Neural progenitor cell (in vitro differentiated cells): ENCODE measurements around the gene ZDHHC1. TPM values are rescaled to one million over a fixed set of nuclear protein-coding genes. Genes with fewer than 3 reads are reported as not detected.
A peak's percentile ranks its signal among the peaks of the same experiment; 100 is the strongest.
"Not testable (repeated sequence)": the region's sequence is repeated elsewhere in the genome, so short reads cannot be mapped to it uniquely, and the experiment has no call there.

Source experiments
- DNase-seq: peaks from one replicate; pipeline ENCODE4 v3.0.0-alpha.2; 2016; ENCODE audit warnings: low spot score
- H2AFZ ChIP-seq: fragments of 200-600 bp; sonication (generic); replicated peaks from 2 replicates; pipeline ENCODE4 v1.6.1; 2016; ENCODE audit warnings: antibody characterized with exemption
- H3F3A ChIP-seq: fragments of 200-600 bp; sonication (generic); 2 replicates; pipeline ENCODE4 v1.6.1; 2016; ENCODE audit warnings: antibody characterized with exemption, low read depth
- H3K27ac ChIP-seq: fragments of 200-600 bp; sonication (generic); 2 replicates; pipeline ENCODE4 v1.5.1; 2016; ENCODE audit warnings: mild to moderate bottlenecking
- H3K27me3 ChIP-seq: fragments of 200-600 bp; sonication (generic); 2 replicates; pipeline ENCODE4 v1.6.1; 2016; ENCODE audit warnings: mild to moderate bottlenecking, moderate library complexity
- H3K36me3 ChIP-seq: fragments of 200-600 bp; sonication (generic); 2 replicates; pipeline ENCODE4 v1.5.1; 2016
- H3K4me1 ChIP-seq: fragments of 200-600 bp; sonication (generic); 2 replicates; pipeline ENCODE4 v1.6.1; 2016; ENCODE audit warnings: mixed run types
- H3K4me2 ChIP-seq: fragments of 200-600 bp; sonication (generic); 2 replicates; pipeline ENCODE4 v1.6.1; 2016
- H3K4me3 ChIP-seq: fragments of 200-600 bp; sonication (generic); 2 replicates; pipeline ENCODE4 v1.5.1; 2016
- H3K79me2 ChIP-seq: fragments of 200-600 bp; sonication (generic); 2 replicates; pipeline ENCODE4 v1.6.1; 2016; ENCODE audit warnings: low read depth
- H3K9ac ChIP-seq: fragments of 200-600 bp; sonication (generic); 2 replicates; pipeline ENCODE4 v1.6.1; 2016
- H3K9me3 ChIP-seq: fragments of 200-600 bp; sonication (generic); 2 replicates; pipeline ENCODE4 v1.5.1; 2016; ENCODE audit warnings: low read depth
- H4K20me1 ChIP-seq: fragments of 200-600 bp; sonication (generic); 2 replicates; pipeline ENCODE4 v1.6.1; 2016; ENCODE audit warnings: low read depth
- H3K27ac Mint-ChIP-seq: 3 replicates; pipeline ENCODE4 v1.8.0; 2021; ENCODE audit warnings: mixed read lengths
- H3K27me3 Mint-ChIP-seq: 2 replicates; pipeline ENCODE4 v1.8.0; 2022; ENCODE audit warnings: low read depth, mild to moderate bottlenecking, inconsistent platforms, moderate library complexity, mixed read lengths; ENCODE audit not compliant: insufficient read depth
- H3K36me3 Mint-ChIP-seq: 3 replicates; pipeline ENCODE4 v1.8.0; 2021; ENCODE audit warnings: mixed read lengths
- H3K4me1 Mint-ChIP-seq: 3 replicates; pipeline ENCODE4 v1.8.0; 2021; ENCODE audit warnings: mixed read lengths
- H3K4me3 Mint-ChIP-seq: 3 replicates; pipeline ENCODE4 v1.8.0; 2021; ENCODE audit warnings: mild to moderate bottlenecking, moderate library complexity, mixed read lengths
- H3K9me3 Mint-ChIP-seq: 3 replicates; pipeline ENCODE4 v1.8.0; 2020; ENCODE audit warnings: mixed read lengths
- CTCF ChIP-seq: fragments of 200-600 bp; sonication (generic); IDR thresholded peaks from 2 replicates; pipeline ENCODE4 v1.5.1; 2017; ENCODE audit warnings: antibody characterized with exemption, mild to moderate bottlenecking
- EZH2 ChIP-seq: fragments of 200-600 bp; sonication (generic); IDR thresholded peaks from 2 replicates; pipeline ENCODE4 v1.6.1; 2017; ENCODE audit warnings: antibody characterized with exemption, mild to moderate bottlenecking, moderate library complexity
- EZH2phosphoT487 ChIP-seq: fragments of 200-600 bp; sonication (generic); IDR thresholded peaks from 2 replicates; pipeline ENCODE4 v1.6.1; 2017; ENCODE audit warnings: antibody characterized with exemption
- total RNA-seq: library from RNA; depleted of rRNA; stranded (reverse); fragments of >200 nt; gene quantifications from 2 replicates; pipeline ENCODE4 v1.2.3, GENCODE V29; 2015; ENCODE audit warnings: low replicate concordance

ZDHHC1 gene
- total RNA-seq, 1 donor from 2014 or later = 1.5 TPM

- Histone ChIP-seq H3K4me1 (peaks cover 7% of the 10 kb centered on the region), H3K4me2 (no peak overlapping the region), H3K79me2 (no peaks in the 10 kb centered on the region), H3K9ac (no peak overlapping the region), H3F3A (peaks cover 9% of the 10 kb centered on the region), H3K36me3 (no peaks in the 10 kb centered on the region), H3K4me3 (no peak overlapping the region), H3K27me3 (peaks cover 73% of the 10 kb centered on the region), H2AFZ (peak overlapping the region; percentile 4), H3K9me3 (no peaks in the 10 kb centered on the region), H4K20me1 (no peaks in the 10 kb centered on the region), H3K27ac (no peak overlapping the region)
- peaks cover 3% of the 10 kb centered on the region for H3K27me3 Mint-ChIP-seq
- no peak for DNase-seq
- no peak overlapping the region for H3K4me3 Mint-ChIP-seq
- H3K27ac Mint-ChIP-seq = no peak overlapping the region
- TF ChIP-seq EZH2 = no peak
- no peak for TF ChIP-seq EZH2phosphoT487
- TF ChIP-seq CTCF = no peak
- peaks cover 15% of the 10 kb centered on the region for H3K4me1 Mint-ChIP-seq
- H3K36me3 Mint-ChIP-seq = no peaks in the 10 kb centered on the region
- H3K9me3 Mint-ChIP-seq = no peaks in the 10 kb centered on the region
Observed at GRCh38 chr16:67364600-67365235, 51.6 kb downstream of the ZDHHC1 start.

GRCh38 chr16:67361038-67361437, 55.2 kb downstream of the ZDHHC1 start:
- peaks cover 15% of the 10 kb centered on the region for H3K4me1 Mint-ChIP-seq
- H3K27ac ChIP-seq = no peak overlapping the region
- no peak for DNase-seq
- no peaks in the 10 kb centered on the region for H3K9me3 Mint-ChIP-seq
- no peaks in the 10 kb centered on the region for H3K36me3 ChIP-seq
- no peak overlapping the region for H2AFZ ChIP-seq
- H3K27ac Mint-ChIP-seq = no peak overlapping the region
- no peak overlapping the region for H3K4me3 Mint-ChIP-seq
- H3K9me3 ChIP-seq = no peaks in the 10 kb centered on the region
- peaks cover 7% of the 10 kb centered on the region for H3K4me1 ChIP-seq
- H3K27me3 ChIP-seq = peaks cover 51% of the 10 kb centered on the region
- no peak for TF ChIP-seq EZH2
- TF ChIP-seq CTCF = no peak
- no peak for TF ChIP-seq EZH2phosphoT487
- H4K20me1 ChIP-seq = no peaks in the 10 kb centered on the region
- no peak overlapping the region for H3K4me3 ChIP-seq
- no peaks in the 10 kb centered on the region for H3K79me2 ChIP-seq
- no peak overlapping the region for H3K4me2 ChIP-seq
- peaks cover 5% of the 10 kb centered on the region for H3K27me3 Mint-ChIP-seq
- no peaks in the 10 kb centered on the region for H3K36me3 Mint-ChIP-seq
- H3K9ac ChIP-seq = no peak overlapping the region
- H3F3A ChIP-seq = peaks cover 9% of the 10 kb centered on the region

- not testable (repeated sequence) for H3K27me3 Mint-ChIP-seq, H3F3A ChIP-seq, H3K27ac Mint-ChIP-seq
Observed at GRCh38 chr16:67359540-67360269, 56.6 kb downstream of the ZDHHC1 start.

GRCh38 chr16:67357561-67357960, 58.7 kb downstream of the ZDHHC1 start:
- TF ChIP-seq CTCF (no peak), EZH2 (no peak), EZH2phosphoT487 (no peak)
- H3K36me3 Mint-ChIP-seq = no peaks in the 10 kb centered on the region
- no peak overlapping the region for H3K4me3 Mint-ChIP-seq

More at GRCh38 chr16:67359540-67360269, 56.6 kb downstream of the ZDHHC1 start:
- not testable (repeated sequence) for H3K4me2 ChIP-seq, H3K4me3 Mint-ChIP-seq, H3K36me3 Mint-ChIP-seq, H3K36me3 ChIP-seq, H3K27ac ChIP-seq, H3K79me2 ChIP-seq, H3K9me3 ChIP-seq, H3K9ac ChIP-seq, H3K4me1 ChIP-seq, H3K9me3 Mint-ChIP-seq, H4K20me1 ChIP-seq, DNase-seq, H2AFZ ChIP-seq, H3K4me3 ChIP-seq
- peaks cover 11% of the 10 kb centered on the region for H3K4me1 Mint-ChIP-seq
- H3K27me3 ChIP-seq = peaks cover 44% of the 10 kb centered on the region

More at GRCh38 chr16:67357561-67357960, 58.7 kb downstream of the ZDHHC1 start:
- no peak overlapping the region for H3K27ac Mint-ChIP-seq
- Histone ChIP-seq H3K36me3 (no peaks in the 10 kb centered on the region), H2AFZ (peak overlapping the region; percentile 42), H3K79me2 (no peaks in the 10 kb centered on the region), H3K27ac (no peak overlapping the region), H3F3A (no peaks in the 10 kb centered on the region), H3K4me2 (no peak overlapping the region), H3K9me3 (no peaks in the 10 kb centered on the region), H3K4me3 (no peak overlapping the region), H3K4me1 (no peaks in the 10 kb centered on the region), H3K27me3 (peaks cover 41% of the 10 kb centered on the region), H3K9ac (no peak overlapping the region), H4K20me1 (no peaks in the 10 kb centered on the region)
- no peak for DNase-seq
- H3K27me3 Mint-ChIP-seq = peaks cover 5% of the 10 kb centered on the region
- H3K9me3 Mint-ChIP-seq = no peaks in the 10 kb centered on the region
- H3K4me1 Mint-ChIP-seq = no peaks in the 10 kb centered on the region
